Fibroblast of lung (primary cell): Measurements from ENCODE around the gene CFAP410. TPM values are rescaled to one million over a fixed set of nuclear protein-coding genes. Genes with fewer than 3 reads are reported as not detected.
A peak's percentile ranks its signal among the peaks of the same experiment; 100 is the strongest.

ENCODE experiments used
- DNase-seq, 2 donors: peaks; one replicate each; pipeline versions ENCODE4 v3.0.0 to v3.0.0-alpha.2; 2010; ENCODE audit warnings: low read depth in 2 of 2
- H2AFZ ChIP-seq: 2 replicates; pipeline ENCODE4 v1.5.1; 2012; ENCODE audit warnings: low read length, control low read depth, inconsistent platforms
- H3K27ac ChIP-seq: 2 replicates; pipeline ENCODE4 v1.5.1; 2011; ENCODE audit warnings: low read length, control low read depth; ENCODE audit not compliant: insufficient read depth
- H3K27me3 ChIP-seq: 2 replicates; pipeline ENCODE4 v1.5.1; 2011; ENCODE audit warnings: mild to moderate bottlenecking, low read length; ENCODE audit not compliant: control insufficient read depth, insufficient read depth
- H3K36me3 ChIP-seq: 2 replicates; pipeline ENCODE4 v1.5.1; 2011; ENCODE audit warnings: low read length; ENCODE audit not compliant: control insufficient read depth, insufficient read depth
- H3K4me1 ChIP-seq: 2 replicates; pipeline ENCODE4 v1.5.1; 2011; ENCODE audit warnings: low read length; ENCODE audit not compliant: control insufficient read depth, insufficient read depth; ENCODE audit errors: extremely low read depth
- H3K4me2 ChIP-seq: 2 replicates; pipeline ENCODE4 v1.5.1; 2011; ENCODE audit warnings: low read length, control low read depth; ENCODE audit not compliant: insufficient read depth; ENCODE audit errors: extremely low read depth
- H3K4me3 ChIP-seq, 4 experiments: fragments of 200-600 bp in 1 of 4; sonication (generic) in 1 of 4; replicated peaks in 1 of 4; 2 replicates each; pipeline ENCODE4 v1.5.1; 2011 to 2016; ENCODE audit warnings: low read length in 4 of 4, low read depth in 3 of 4, mild to moderate bottlenecking in 3 of 4, control low read depth in 2 of 4, inconsistent platforms in 1 of 4, mixed read lengths in 1 of 4; ENCODE audit not compliant: insufficient read depth in 1 of 4; ENCODE audit errors: control extremely low read depth in 1 of 4
- H3K79me2 ChIP-seq: 2 replicates; pipeline ENCODE4 v1.5.1; 2012; ENCODE audit warnings: mild to moderate bottlenecking, low read length, inconsistent platforms; ENCODE audit not compliant: control insufficient read depth, insufficient read depth
- H3K9ac ChIP-seq: 2 replicates; pipeline ENCODE4 v1.5.1; 2011; ENCODE audit warnings: mild to moderate bottlenecking, low read length, control low read depth; ENCODE audit not compliant: insufficient read depth
- H3K9me3 ChIP-seq: 2 replicates; pipeline ENCODE4 v1.5.1; 2012; ENCODE audit warnings: low read depth, low read length; ENCODE audit not compliant: control insufficient read depth, insufficient read depth
- H4K20me1 ChIP-seq: 2 replicates; pipeline ENCODE4 v1.5.1; 2011; ENCODE audit warnings: low read length; ENCODE audit not compliant: control insufficient read depth, insufficient read depth; ENCODE audit errors: extremely low read depth
- CTCF ChIP-seq, 2 donors: IDR thresholded peaks in 1 of 2; conservative IDR thresholded peaks in 1 of 2; 1 replicate in 1 of 2; 2 replicates in 1 of 2; pipeline ENCODE4 v1.5.1; 2011 to 2012; ENCODE audit warnings: low read length in 2 of 2, control low read depth in 1 of 2, inconsistent platforms in 1 of 2, low read depth in 1 of 2, mild to moderate bottlenecking in 1 of 2
- EZH2 ChIP-seq: IDR thresholded peaks from 2 replicates; pipeline ENCODE4 v1.5.1; 2012; ENCODE audit warnings: low read length, control low read depth, mild to moderate bottlenecking; ENCODE audit errors: missing control alignments
- polyA plus RNA-seq, 2 donors: library from polyadenylated mRNA; depleted of rRNA in 1 of 2; stranded (reverse) in 1 of 2; unstranded in 1 of 2; fragments of >200 nt; gene quantifications; 2 replicates each; pipeline ENCODE4 v1.2.1, GENCODE V29; 2011 to 2012; ENCODE audit warnings: missing spikeins in 1 of 2
- total RNA-seq: library from RNA; depleted of rRNA; stranded (reverse); fragments of >200 nt; gene quantifications from 2 replicates; pipeline ENCODE4 v1.2.1, GENCODE V29; 2014

CFAP410 gene
- total and polyA plus RNA-seq, 2 donors (not counting 1 experiment from before 2014, with no cell fraction given): 4.9 to 7.1 TPM

- Histone ChIP-seq H4K20me1 (no peaks in the 10 kb centered on the region), H3K27ac (peak overlapping the region; percentile 68), H3K4me1 (peaks cover 5% of the 10 kb centered on the region), H3K4me2 (peak overlapping the region; percentile 79), H2AFZ (peak overlapping the region; percentile 53), H3K79me2 (peaks cover 19% of the 10 kb centered on the region), H3K4me3 (peak overlapping the region; percentile 51 to 75 (median 54)), H3K27me3 (no peaks in the 10 kb centered on the region), H3K9me3 (no peaks in the 10 kb centered on the region), H3K36me3 (no peaks in the 10 kb centered on the region), H3K9ac (peak overlapping the region; percentile 58)
- peak; percentile 20 to 34 for DNase-seq
- TF ChIP-seq CTCF (conservative IDR thresholded peaks at IDR 0.05 in 1 of 2, IDR thresholded peaks at IDR 0.05 in 1 of 2; ENCODE audit: low read depth in 1 of 2, low read length in 2 of 2): no peak
- TF ChIP-seq EZH2: no peak
These were observed 40.1 kb downstream of the CFAP410 start for GRCh38 chr21:44299085-44299457.

GRCh38 chr21:44298301-44298700, 40.9 kb downstream of the CFAP410 start:
- DNase-seq: no peak
- H4K20me1 ChIP-seq: no peaks in the 10 kb centered on the region
- H3K9ac ChIP-seq: no peak overlapping the region
- H3K36me3 ChIP-seq: no peaks in the 10 kb centered on the region
- no peaks in the 10 kb centered on the region for H3K9me3 ChIP-seq
- no peak overlapping the region for H3K27ac ChIP-seq
- H3K4me2 ChIP-seq: no peak overlapping the region
- H3K79me2 ChIP-seq: peaks cover 17% of the 10 kb centered on the region
- H3K4me3 ChIP-seq: no peak overlapping the region
- H3K27me3 ChIP-seq: no peaks in the 10 kb centered on the region
- TF ChIP-seq EZH2 (no peak), CTCF (conservative IDR thresholded peaks at IDR 0.05 in 1 of 2, IDR thresholded peaks at IDR 0.05 in 1 of 2; ENCODE audit: low read depth in 1 of 2, low read length in 2 of 2) (no peak)
- no peak overlapping the region for H2AFZ ChIP-seq
- peaks cover 5% of the 10 kb centered on the region for H3K4me1 ChIP-seq

GRCh38 chr21:44297525-44298290, 41.5 kb downstream of the CFAP410 start:
- Histone ChIP-seq H3K4me1 (peaks cover 5% of the 10 kb centered on the region), H3K79me2 (peaks cover 17% of the 10 kb centered on the region), H3K9me3 (no peaks in the 10 kb centered on the region), H3K36me3 (no peaks in the 10 kb centered on the region), H3K27ac (no peak overlapping the region), H3K27me3 (no peaks in the 10 kb centered on the region), H3K9ac (no peak overlapping the region), H3K4me3 (no peak overlapping the region), H4K20me1 (no peaks in the 10 kb centered on the region), H3K4me2 (peak overlapping the region; percentile 35), H2AFZ (no peak overlapping the region)
- no peak for TF ChIP-seq EZH2
- TF ChIP-seq CTCF (conservative IDR thresholded peaks at IDR 0.05 in 1 of 2, IDR thresholded peaks at IDR 0.05 in 1 of 2; ENCODE audit: low read depth in 1 of 2, low read length in 2 of 2): peak; percentile 67 to 78
- DNase-seq: peak; percentile 61 to 82
